ENCODE data around the gene GSS.

GRCh38 chr20:34928411-34928810 lies 27.2 kb downstream of the GSS start:
- TF ChIP-seq CTCF (IDR thresholded peaks at IDR 0.05), result no peak
- no peak for TF ChIP-seq EP300 (IDR thresholded peaks at IDR 0.05)
- no peak for TF ChIP-seq POLR2A (IDR thresholded peaks at IDR 0.05)
- TF ChIP-seq POLR2AphosphoS5 (IDR thresholded peaks at IDR 0.05), result no peak
